Vagina (tissue), 2 donors: ENCODE measurements around the gene ZNF219. TPM values are rescaled to one million over a fixed set of nuclear protein-coding genes. Genes with fewer than 3 reads are reported as not detected.

ENCODE experiments used
- DNase-seq, 2 donors: peaks; one replicate each; pipeline ENCODE4 v3.0.0-alpha.2; 2017; ENCODE audit errors: extremely low spot score in 2 of 2
- H3K27ac ChIP-seq: fragments of 200-600 bp; sonication (generic); one replicate; pipeline ENCODE4 v1.5.1; 2019
- H3K27me3 ChIP-seq: fragments of 200-600 bp; sonication (generic); one replicate; pipeline ENCODE4 v1.5.1; 2019
- H3K36me3 ChIP-seq, 2 donors: fragments of 200-600 bp; sonication (generic); one replicate each; pipeline ENCODE4 v1.5.1; 2017 to 2019
- H3K4me1 ChIP-seq: fragments of 200-600 bp; sonication (generic); one replicate; pipeline ENCODE4 v1.5.1; 2019
- H3K4me3 ChIP-seq, 2 donors: fragments of 200-600 bp; sonication (generic); 1 replicate in 1 of 2; 2 replicates in 1 of 2; pipeline ENCODE4 v1.5.1; 2016 to 2019
- H3K9me3 ChIP-seq: fragments of 200-600 bp; sonication (generic); one replicate; pipeline ENCODE4 v1.5.1; 2019
- POLR2A ChIP-seq, 2 donors: fragments of 450-650 bp; IDR thresholded peaks; one replicate each; pipeline ENCODE4 v1.6.1; 2017; ENCODE audit warnings: antibody characterized with exemption in 2 of 2, mild to moderate bottlenecking in 2 of 2, moderate library complexity in 2 of 2
- POLR2AphosphoS5 ChIP-seq, 2 donors: sonication (generic); formaldehyde crosslinking; IDR thresholded peaks; one replicate each; pipeline ENCODE4 v1.9.0; 2017; ENCODE audit warnings: antibody characterized with exemption in 2 of 2, mild to moderate bottlenecking in 2 of 2, low read depth in 1 of 2; ENCODE audit not compliant: insufficient read depth in 1 of 2
- intact Hi-C: fragments of 100-400 bp; cut with DNase I; formaldehyde crosslinking; loops from one replicate; pipeline ENCODE4 v1.15.1; 2023
- total RNA-seq: library from RNA; depleted of rRNA; stranded (reverse); fragments of >200 nt; gene quantifications from one replicate; pipeline ENCODE4 v1.2.3, GENCODE V29; 2016
- TF ChIP-seq, protein P1 (sequence below), 3 experiments: fragments of 450-650 bp in 2 of 3; fragments of 200-600 bp in 1 of 3; sonication (generic) in 1 of 3; IDR thresholded peaks; one replicate each; pipeline ENCODE4 v1.5.1; 2017 to 2019; ENCODE audit warnings: antibody characterized with exemption in 3 of 3, mild to moderate bottlenecking in 2 of 3, moderate library complexity in 2 of 3

Gene ZNF219
- total RNA-seq, 1 donor from 2014 or later, result 69.2 TPM

DNA sequence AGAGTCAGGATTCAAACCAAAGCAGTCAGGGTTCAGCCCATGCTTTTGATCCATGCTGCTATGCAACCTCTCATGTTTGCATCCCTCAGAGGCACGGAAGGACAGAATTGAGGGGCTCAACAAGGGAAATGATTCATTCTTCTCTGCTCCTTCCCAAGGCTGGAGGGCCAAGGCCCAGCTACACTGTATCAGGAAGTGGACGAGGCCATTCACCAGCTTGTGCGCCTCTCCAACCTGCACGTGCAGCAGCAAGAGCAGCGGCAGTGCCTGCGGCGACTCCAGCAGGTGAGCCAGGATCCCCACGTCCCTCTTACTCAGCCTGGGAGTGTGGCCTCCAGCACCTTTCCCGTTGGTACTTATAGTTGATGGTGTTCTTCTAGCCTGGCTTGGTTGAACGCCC lies 19.7 kb downstream of the ZNF219 start:
- TF ChIP-seq, protein P1, sequence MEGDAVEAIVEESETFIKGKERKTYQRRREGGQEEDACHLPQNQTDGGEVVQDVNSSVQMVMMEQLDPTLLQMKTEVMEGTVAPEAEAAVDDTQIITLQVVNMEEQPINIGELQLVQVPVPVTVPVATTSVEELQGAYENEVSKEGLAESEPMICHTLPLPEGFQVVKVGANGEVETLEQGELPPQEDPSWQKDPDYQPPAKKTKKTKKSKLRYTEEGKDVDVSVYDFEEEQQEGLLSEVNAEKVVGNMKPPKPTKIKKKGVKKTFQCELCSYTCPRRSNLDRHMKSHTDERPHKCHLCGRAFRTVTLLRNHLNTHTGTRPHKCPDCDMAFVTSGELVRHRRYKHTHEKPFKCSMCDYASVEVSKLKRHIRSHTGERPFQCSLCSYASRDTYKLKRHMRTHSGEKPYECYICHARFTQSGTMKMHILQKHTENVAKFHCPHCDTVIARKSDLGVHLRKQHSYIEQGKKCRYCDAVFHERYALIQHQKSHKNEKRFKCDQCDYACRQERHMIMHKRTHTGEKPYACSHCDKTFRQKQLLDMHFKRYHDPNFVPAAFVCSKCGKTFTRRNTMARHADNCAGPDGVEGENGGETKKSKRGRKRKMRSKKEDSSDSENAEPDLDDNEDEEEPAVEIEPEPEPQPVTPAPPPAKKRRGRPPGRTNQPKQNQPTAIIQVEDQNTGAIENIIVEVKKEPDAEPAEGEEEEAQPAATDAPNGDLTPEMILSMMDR (IDR thresholded peaks at IDR 0.05), result no peak
- TF ChIP-seq POLR2AphosphoS5 (IDR thresholded peaks at IDR 0.05; ENCODE audit: insufficient read depth in 1 of 2, low read depth in 1 of 2), result no peak
- TF ChIP-seq POLR2A (IDR thresholded peaks at IDR 0.05), result no peak
- Histone ChIP-seq H3K27me3 (no peaks in the 10 kb centered on the region), H3K27ac (no peak overlapping the region), H3K4me3 (no peak overlapping the region), H3K36me3 (peaks cover 0 to 81% of the 10 kb centered on the region in 2 donors), H3K4me1 (peaks cover 16% of the 10 kb centered on the region), H3K9me3 (no peaks in the 10 kb centered on the region)
- intact Hi-C loops, result no loop called here
- no peak for DNase-seq

DNA sequence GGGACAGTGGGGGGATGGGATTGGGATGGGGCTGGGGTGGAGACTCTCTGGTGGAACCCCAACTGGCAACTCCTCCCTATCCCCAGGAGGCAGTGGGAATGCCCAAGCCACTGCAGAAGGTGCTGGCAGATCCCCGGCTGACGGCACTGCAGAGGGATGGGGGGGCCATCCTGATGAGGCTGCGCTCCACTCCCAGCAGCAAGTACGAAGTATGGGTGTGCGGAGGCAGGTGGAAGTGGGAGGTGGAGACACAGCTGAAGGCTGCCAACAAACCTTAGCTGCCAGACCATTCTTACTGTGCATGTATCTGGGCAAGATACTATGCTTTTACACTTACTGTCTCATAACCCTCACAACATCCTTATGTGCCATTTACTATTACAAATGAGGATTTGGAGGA lies 20.2 kb downstream of the ZNF219 start:
- Histone ChIP-seq H3K4me3 (no peak overlapping the region), H3K9me3 (no peaks in the 10 kb centered on the region), H3K27me3 (no peaks in the 10 kb centered on the region), H3K4me1 (peaks cover 16% of the 10 kb centered on the region), H3K36me3 (peaks cover 0 to 78% of the 10 kb centered on the region in 2 donors), H3K27ac (no peak overlapping the region)
- intact Hi-C loops, result no loop called here
- TF ChIP-seq POLR2A (IDR thresholded peaks at IDR 0.05) (no peak), POLR2AphosphoS5 (IDR thresholded peaks at IDR 0.05; ENCODE audit: insufficient read depth in 1 of 2, low read depth in 1 of 2) (no peak)
- TF ChIP-seq, protein P1 (IDR thresholded peaks at IDR 0.05), result no peak
- DNase-seq, result no peak

DNA sequence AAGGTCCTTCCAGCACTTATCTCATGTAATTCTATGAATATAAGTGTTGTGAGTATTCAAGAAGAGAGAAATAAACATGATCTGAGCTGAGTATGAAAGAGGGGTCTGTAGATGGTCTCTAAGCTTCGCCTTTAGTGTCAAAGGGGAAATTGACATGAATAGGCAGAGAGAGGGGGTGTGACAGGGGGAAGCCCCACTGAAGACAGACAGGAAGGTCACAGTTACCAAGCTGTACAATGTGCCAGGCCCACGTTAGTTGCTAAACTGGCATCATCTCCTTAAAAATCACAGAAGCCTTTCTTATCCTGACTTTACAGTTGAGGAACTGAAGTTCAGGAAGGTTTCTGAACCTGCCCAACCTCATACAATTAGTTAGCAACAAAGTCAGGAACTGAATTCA lies 20.8 kb downstream of the ZNF219 start:
- no peaks in the 10 kb centered on the region for H3K27me3 ChIP-seq
- peaks cover 0 to 73% of the 10 kb centered on the region in 2 donors for H3K36me3 ChIP-seq
- DNase-seq, result no peak
- peaks cover 23% of the 10 kb centered on the region for H3K4me1 ChIP-seq
- TF ChIP-seq, protein P1 (IDR thresholded peaks at IDR 0.05), result no peak
- TF ChIP-seq POLR2A (IDR thresholded peaks at IDR 0.05) (no peak), POLR2AphosphoS5 (IDR thresholded peaks at IDR 0.05; ENCODE audit: insufficient read depth in 1 of 2, low read depth in 1 of 2) (no peak)
- H3K9me3 ChIP-seq, result no peaks in the 10 kb centered on the region
- no peak overlapping the region for H3K27ac ChIP-seq
- no peak overlapping the region for H3K4me3 ChIP-seq
- intact Hi-C loops, result no loop called here

DNA sequence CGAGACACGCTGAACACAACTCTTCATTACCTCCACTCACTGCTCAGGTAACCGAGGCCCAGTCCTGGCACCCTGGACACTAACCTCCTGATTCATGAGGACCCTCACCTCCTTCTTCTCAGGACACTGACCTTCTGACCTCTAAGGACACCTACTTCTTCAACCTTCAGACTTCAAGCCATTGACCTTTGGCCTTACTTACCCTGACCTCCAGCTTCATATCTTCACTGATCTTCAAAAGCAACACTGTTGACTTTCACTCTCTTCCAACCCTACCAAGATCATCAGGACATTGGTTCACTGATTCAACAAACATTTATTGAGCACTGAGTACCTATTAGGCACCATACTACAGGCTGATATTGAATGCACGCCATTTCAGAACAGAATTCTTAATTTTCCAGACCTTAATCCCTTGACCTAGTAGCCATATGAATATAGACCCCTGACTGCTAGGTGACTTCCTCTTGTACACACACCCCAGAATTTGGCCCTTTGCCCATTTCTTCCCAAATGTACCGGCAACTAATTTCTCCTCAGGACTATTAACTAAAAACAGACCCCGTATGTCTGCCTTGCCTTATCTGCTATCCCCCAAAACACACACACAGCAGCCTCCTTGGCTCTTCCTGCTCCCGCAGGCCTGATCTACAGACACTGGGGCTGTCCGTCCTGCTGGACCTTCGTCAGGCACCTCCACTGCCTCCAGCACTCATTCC lies 22.6 kb downstream of the ZNF219 start:
- TF ChIP-seq POLR2AphosphoS5 (IDR thresholded peaks at IDR 0.05; ENCODE audit: insufficient read depth in 1 of 2, low read depth in 1 of 2), result no peak
- TF ChIP-seq, protein P1 (IDR thresholded peaks at IDR 0.05), result no peak
- TF ChIP-seq POLR2A (IDR thresholded peaks at IDR 0.05), result no peak
- Histone ChIP-seq H3K4me3 (no peak overlapping the region), H3K27ac (no peak overlapping the region), H3K4me1 (peaks cover 41% of the 10 kb centered on the region), H3K36me3 (peaks cover 0 to 61% of the 10 kb centered on the region in 2 donors), H3K9me3 (no peaks in the 10 kb centered on the region), H3K27me3 (no peaks in the 10 kb centered on the region)
- no peak for DNase-seq
- intact Hi-C loops, result no loop called here
